ENCODE data around the gene RBMX. TPM values are rescaled to one million over a fixed set of nuclear protein-coding genes. Genes with fewer than 3 reads are reported as not detected.

RBMX gene
- total RNA-seq, 1 donor from 2014 or later = 371 TPM

- Mint-ChIP-seq H3K9me3 (peaks cover 43% of the 10 kb centered on the region), H3K27me3 (ENCODE audit: low read depth) (no peaks in the 10 kb centered on the region), H3K4me3 (no peak overlapping the region), H3K4me1 (no peaks in the 10 kb centered on the region), H3K36me3 (peaks cover 34% of the 10 kb centered on the region), H3K27ac (no peak overlapping the region)
- no peak for DNase-seq (ENCODE audit: low spot score in 2 of 2, unreplicated experiment in 2 of 2)
- no peak for TF ChIP-seq CTCF (IDR thresholded peaks at IDR 0.05; ENCODE audit: unreplicated experiment)
These were observed 54.8 kb downstream of the RBMX start for GRCh38 chrX:136825771-136826170.

Other genes with a start within 250 kb of the RBMX start
- gene CD40LG, start 232.6 kb downstream of the RBMX start, total RNA-seq = not detected in 3 replicates
- 0.82 to 1.1 TPM (median 0.98 TPM) in 3 replicates for gene ARHGEF6, start 99.8 kb downstream of the RBMX start, total RNA-seq
- not detected in 3 replicates for gene GPR101, start 153.3 kb upstream of the RBMX start, total RNA-seq